Stimulated activated CD8-positive, alpha-beta memory T cell treated with anti-CD3 and anti-CD28 coated beads, Interleukin-15, amount 100 ng/mL, for 24 hours (primary cell): Measurements from ENCODE around the gene CEBPE.

Experiments
- DNase-seq: peaks from one replicate; pipeline ENCODE4 v3.0.0-alpha.2; 2020; ENCODE audit warnings: low read depth

The CEBPE gene

GRCh38 chr14:23118506-23119362 is at the start of gene CEBPE:
Gene CEBPE, minus strand, starts transcription at chr14:23119255. Its CDS starts 164 bp downstream, at chr14:23119091.
- no peak for DNase-seq

DNA sequence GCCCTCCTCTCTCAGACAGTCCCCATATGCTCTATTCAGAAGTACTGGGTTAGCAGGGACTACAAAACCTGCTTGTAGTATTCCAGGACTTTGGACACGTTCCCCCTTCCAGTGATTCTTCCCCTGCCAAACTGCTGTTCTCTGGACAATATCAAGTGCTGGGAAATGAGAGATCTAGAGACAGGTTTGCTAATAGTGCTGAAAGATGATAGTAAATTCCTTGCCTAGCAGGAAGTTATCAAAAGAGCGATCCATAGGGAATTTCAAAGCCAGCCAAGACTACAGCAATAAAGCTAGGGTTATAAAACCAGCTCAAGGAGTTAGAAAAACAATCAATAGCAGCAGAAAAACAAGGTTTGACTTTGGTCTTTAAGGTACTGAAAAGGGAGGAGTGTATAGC is 49.2 kb upstream of the CEBPE start:
- DNase-seq: no peak

DNA sequence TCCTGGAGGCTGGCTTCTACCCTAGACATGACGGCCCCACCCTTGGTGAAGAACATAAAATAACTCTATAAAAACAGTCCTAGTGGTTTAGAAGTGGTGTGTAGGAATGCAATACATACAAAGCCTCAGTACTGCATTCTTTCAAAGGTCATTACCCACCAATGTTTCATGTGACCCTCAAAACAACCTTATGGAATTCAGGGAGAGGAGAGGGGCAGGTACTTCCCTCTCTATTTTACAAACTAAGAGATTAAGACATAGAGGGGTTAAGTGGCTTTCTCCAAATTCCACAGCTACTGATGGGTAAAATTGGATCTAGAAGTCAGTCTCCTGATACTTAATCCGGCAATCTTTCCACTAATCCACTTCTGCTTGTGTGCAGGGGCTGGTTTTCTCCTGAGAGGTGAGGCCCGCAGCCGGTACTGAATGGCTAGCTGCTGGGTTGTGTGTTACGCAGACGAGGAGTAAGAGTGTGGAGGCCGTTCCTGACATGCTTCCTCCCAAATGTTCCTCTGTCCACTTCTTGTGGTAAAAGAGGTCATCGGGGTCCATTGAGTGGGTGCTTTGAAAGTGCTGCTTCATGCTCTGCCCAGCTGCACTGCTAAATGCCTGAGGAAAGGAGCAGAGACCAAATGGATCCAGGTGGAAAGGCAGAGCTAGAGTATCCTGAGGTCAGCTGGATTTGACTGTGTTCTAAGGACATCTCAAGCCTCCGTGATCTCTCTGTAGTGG is 48.2 kb upstream of the CEBPE start:
- DNase-seq: no peak

GRCh38 chr14:23164949-23165348 is 45.9 kb upstream of the CEBPE start:
- no peak for DNase-seq

DNA sequence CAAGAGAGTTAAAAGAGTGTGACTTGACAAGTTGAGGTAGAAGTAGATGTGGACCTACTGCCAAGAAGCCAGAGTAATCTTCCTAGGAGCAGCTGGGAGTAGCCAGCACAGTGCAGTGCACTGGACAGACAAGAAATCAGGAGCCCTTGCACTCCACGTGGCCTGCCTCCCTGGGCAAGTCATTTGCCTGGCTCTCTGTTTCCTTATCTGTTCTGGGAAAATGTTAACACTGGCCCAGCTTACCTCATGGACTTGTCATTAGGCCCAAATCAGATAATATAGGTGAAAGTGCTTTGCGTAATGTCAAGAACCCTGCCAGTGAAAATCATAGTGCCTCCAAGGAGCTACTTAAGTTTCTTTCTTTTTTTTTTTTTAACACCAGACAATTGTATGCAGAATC is 45.2 kb upstream of the CEBPE start:
- DNase-seq: no peak

GRCh38 chr14:23163830-23164229 is 44.8 kb upstream of the CEBPE start:
- DNase-seq: no peak

- DNase-seq: no peak
Measured at GRCh38 chr14:23162800-23163199, 43.7 kb upstream of the CEBPE start.

- DNase-seq: no peak
Measured at GRCh38 chr14:23162005-23162404, 43.0 kb upstream of the CEBPE start.

DNA sequence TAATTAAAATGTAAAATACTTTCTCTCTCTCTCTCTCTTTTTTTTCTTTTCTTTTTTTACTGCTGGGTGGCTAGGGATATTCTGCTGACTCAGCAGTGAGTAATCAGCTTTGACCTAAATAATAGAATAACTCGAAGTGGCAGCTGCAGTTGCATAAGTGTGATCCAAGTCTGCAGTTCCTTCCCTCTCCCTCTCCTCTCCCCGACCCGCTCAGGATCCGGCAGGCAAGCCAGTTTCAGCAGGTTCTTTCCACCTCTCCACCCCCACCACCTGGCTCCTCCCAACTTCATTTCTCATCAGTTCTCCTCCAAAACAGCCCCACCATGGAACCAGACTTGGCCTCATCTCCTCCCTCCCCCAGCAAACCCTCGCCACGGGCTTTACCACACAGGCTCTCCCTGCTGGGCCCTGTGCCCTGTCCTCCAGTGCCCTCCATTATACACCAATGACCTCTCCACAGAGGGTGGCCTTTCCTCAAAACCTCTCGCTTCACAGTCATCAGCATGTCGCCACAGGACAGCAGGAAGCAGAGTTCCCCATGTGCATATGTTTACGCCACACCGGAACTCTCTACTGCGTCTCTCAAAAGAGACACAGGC is 42.0 kb upstream of the CEBPE start:
- DNase-seq: no peak

DNA sequence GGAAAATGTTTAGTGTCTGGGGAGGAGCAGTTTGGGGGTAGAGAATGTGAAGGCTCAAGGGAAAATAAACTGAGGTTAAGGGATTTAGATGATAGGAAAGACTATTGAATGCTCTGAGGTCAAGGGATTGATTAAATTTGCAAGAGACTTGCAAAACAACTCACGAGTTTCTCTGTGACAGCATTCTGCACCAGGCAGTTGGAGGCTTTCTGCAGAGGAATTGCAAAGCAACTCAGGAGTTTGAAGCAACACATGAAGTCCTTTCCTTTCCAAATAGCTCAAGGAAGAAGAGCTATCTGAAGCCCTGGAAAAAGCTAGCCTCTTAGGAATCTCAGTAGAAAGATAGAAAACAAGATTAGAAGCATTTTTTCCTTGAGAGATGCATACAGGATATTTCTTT is 40.5 kb upstream of the CEBPE start:
- DNase-seq: no peak

DNA sequence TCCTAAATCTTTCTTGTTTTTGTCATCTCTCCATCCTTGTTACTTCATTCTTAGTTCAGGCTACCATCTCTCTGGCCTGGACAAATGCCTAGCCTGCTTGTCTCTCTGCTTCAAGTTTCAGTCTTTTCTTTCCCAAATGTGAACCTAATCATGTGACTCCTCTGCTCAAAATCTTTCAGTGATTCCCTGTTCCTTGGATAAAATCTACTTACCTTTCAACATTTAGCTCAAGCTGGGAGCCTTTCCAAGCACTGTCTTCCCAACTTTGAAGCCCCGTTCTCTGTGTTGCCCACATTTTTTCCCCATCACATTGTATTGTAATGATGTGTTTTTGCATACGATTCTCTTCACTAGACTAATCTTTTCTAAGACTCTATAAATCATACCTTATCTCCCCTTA is 39.7 kb upstream of the CEBPE start:
- no peak for DNase-seq

GRCh38 chr14:23154964-23155587 is 36.0 kb upstream of the CEBPE start:
- DNase-seq: no peak

- DNase-seq: no peak
Measured at GRCh38 chr14:23153851-23154796, 35.1 kb upstream of the CEBPE start.

- no peak for DNase-seq
Measured at GRCh38 chr14:23151342-23151741, 32.3 kb upstream of the CEBPE start.

GRCh38 chr14:23149745-23150144 is 30.7 kb upstream of the CEBPE start:
- no peak for DNase-seq

DNA sequence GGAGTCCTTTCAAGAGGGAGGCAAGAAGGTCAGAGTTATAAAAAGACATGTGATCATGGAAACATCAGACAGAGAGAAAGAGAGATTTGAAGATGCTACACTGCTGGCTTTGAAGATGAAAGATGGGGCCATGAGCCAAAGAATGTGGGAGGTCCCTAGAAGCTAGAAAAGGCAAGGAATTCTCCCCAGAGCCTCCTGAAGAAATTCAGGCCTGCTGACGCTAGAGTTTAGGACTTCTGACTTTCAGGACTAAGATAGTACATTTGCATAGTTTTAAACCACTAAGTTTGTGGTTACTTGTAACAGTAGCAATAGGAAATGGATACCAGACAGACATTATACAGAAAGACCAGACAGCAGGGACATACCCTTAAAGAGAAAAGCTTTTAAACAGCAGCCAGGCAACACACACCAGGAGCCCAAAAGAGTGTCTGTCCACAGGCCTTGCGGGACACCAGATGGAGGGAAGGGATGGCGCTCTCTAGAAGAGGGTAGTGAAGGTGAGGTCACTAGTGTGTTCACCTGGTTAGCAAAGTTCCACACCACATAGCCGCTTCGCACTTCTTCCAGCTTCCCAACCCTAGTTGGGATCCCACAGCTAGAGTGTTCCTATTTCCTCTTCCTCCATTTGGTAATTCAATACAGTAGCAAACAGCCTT is 29.7 kb upstream of the CEBPE start:
- no peak for DNase-seq

GRCh38 chr14:23147676-23148075 is 28.6 kb upstream of the CEBPE start:
- DNase-seq: no peak

DNA sequence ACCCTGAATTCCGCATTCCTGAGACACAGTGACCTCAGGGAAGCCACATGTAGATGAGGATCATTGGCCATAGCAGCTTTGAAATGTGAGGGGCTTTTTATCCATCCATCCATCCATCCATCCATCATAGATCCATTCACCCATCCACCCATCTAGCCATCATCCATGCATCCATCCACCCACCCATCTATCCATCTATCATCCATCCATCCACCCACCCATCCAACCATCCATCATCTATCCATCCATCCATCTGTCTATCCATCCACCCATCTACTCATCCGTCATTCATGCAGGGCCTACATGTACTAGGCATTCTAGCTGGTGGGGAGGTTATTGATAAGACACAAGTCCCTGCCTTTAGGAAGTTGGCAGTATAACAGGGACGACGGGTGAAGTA is 27.9 kb upstream of the CEBPE start:
- DNase-seq: no peak

DNA sequence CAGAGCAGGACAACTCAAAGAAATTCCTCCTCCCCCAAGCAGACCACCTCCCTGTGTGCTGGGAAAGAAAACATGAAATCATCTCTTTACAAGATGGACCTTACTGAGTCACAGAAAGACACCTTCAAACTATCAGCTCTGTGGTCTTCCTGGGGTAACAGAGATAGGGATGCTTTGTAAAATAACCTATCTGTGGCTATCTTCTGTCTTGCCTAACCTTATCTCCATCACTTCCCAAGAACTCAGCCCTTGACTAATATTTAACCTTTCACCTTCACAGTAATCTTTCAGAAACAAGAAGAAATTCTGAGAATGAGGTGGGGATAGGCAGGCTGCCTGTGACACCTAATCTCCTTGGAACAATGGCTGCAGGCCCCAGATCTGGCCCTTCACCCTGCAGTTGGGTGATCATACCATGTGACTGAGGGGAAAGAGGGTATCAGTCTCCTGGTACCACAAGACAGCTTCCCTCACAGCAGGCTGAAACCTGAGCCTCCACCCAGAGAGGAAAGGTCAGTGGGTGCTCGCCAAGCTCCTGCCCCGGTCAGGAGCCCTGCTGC is 27.4 kb upstream of the CEBPE start:
- no peak for DNase-seq

DNA sequence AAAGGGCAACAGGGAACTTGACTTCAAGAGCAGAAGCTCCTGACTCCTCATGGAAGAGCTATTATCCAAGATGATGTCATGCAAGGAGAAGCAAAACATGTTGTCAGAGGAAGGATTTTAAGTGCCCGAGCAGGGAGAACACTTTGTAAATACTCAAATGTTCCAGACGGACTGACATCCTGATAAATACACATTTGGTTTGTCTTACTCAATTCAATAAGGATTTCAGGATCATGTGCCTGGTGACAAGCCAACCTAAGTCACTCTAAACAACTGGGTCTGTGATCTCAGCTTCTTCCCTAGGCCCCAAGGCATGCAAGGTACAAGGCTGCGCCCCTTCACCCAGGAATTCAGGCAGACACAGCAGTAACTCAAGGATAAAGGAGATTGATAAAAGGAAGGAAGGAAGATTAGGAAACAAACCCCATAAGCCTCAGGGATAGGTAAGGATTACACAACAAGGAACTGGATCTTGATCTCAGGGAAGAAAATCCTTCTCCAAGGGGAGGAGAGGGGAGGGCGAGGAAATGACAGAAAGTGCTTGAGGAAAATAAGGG is 26.8 kb upstream of the CEBPE start:
- DNase-seq: no peak
